Spleen (tissue), 11 donors: ENCODE results near the gene LRPPRC. TPM values are rescaled to one million over a fixed set of nuclear protein-coding genes. Genes with fewer than 3 reads are reported as not detected.

ENCODE experiments used
- DNase-seq: peaks from one replicate; pipeline ENCODE4 v3.0.0-alpha.2; 2020
- H3K27ac ChIP-seq, 8 donors: fragments of 200-600 bp; sonication (generic) in 7 of 8; 1 replicate in 4 of 8; 2 replicates in 4 of 8; pipeline versions ENCODE4 v1.5.0 to v1.8.0; 2016 to 2021; ENCODE audit warnings: inconsistent platforms in 4 of 8, mild to moderate bottlenecking in 4 of 8, moderate library complexity in 1 of 8
- H3K27me3 ChIP-seq, 7 donors: fragments of 200-600 bp; sonication (generic) in 6 of 7; replicated peaks in 1 of 7; 1 replicate in 4 of 7; 2 replicates in 3 of 7; pipeline versions ENCODE4 v1.5.0 to v1.8.0; 2016 to 2021; ENCODE audit warnings: inconsistent platforms in 3 of 7, mild to moderate bottlenecking in 1 of 7
- H3K36me3 ChIP-seq, 6 donors: fragments of 200-600 bp; sonication (generic) in 5 of 6; 1 replicate in 4 of 6; 2 replicates in 2 of 6; pipeline versions ENCODE4 v1.5.0 to v1.8.0; 2016 to 2021; ENCODE audit warnings: inconsistent platforms in 2 of 6
- H3K4me1 ChIP-seq, 6 donors: fragments of 200-600 bp; sonication (generic) in 5 of 6; 1 replicate in 3 of 6; 2 replicates in 3 of 6; pipeline versions ENCODE4 v1.5.0 to v1.8.0; 2016 to 2021; ENCODE audit warnings: inconsistent platforms in 3 of 6
- H3K4me3 ChIP-seq, 8 donors: fragments of 200-600 bp; sonication (generic) in 7 of 8; 1 replicate in 4 of 8; 2 replicates in 4 of 8; pipeline versions ENCODE4 v1.5.0 to v1.8.0; 2016 to 2021; ENCODE audit warnings: inconsistent platforms in 4 of 8, mild to moderate bottlenecking in 4 of 8, moderate library complexity in 2 of 8
- H3K9me3 ChIP-seq, 8 donors: fragments of 200-600 bp; sonication (generic) in 7 of 8; 1 replicate in 4 of 8; 2 replicates in 4 of 8; pipeline versions ENCODE4 v1.5.0 to v1.8.0; 2016 to 2021; ENCODE audit warnings: inconsistent platforms in 4 of 8
- POLR2A ChIP-seq, 3 donors: fragments of 450-650 bp; IDR thresholded peaks; one replicate each; pipeline ENCODE4 v1.5.1; 2017; ENCODE audit warnings: antibody characterized with exemption in 3 of 3, mild to moderate bottlenecking in 1 of 3
- POLR2AphosphoS5 ChIP-seq, 3 donors: sonication (generic); formaldehyde crosslinking; IDR thresholded peaks; one replicate each; pipeline ENCODE4 v1.5.1; 2017; ENCODE audit warnings: antibody characterized with exemption in 3 of 3
- WGBS, 5 donors: extraction: QIAGEN DNeasy Blood & Tissue Kit in 3 of 5; methylation state at CpG; one replicate each; pipeline versions ENCODE4 v1.1.5 to v1.1.7; 2013 to 2018; 5-methylcytosine and 5-hydroxymethylcytosine counted together
- intact Hi-C: fragments of 100-400 bp; cut with DNase I; formaldehyde crosslinking; loops from one replicate; pipeline ENCODE4 v1.15.0; 2023; ENCODE audit warnings: low total_unique reads
- polyA plus RNA-seq, 3 donors: library from polyadenylated mRNA; stranded (reverse); fragments of 200-250 nt; gene quantifications; one replicate each; pipeline ENCODE4 v1.2.1, GENCODE V29; 2013
- total RNA-seq, 7 donors: library from RNA; depleted of rRNA in 3 of 7; stranded (reverse); fragments of >200 nt in 3 of 7; fragmentation: NEBNext Ultra II Directional in 4 of 7; extraction: Animal tissue kit (Norgen Biotek cat#: 25700) in 4 of 7; gene quantifications; one replicate each; pipeline versions ENCODE4 v1.1.0 to v1.2.1, GENCODE V29; 2016 to 2021
- TF ChIP-seq, protein P1 (sequence below), 11 experiments: fragments of 200-600 bp in 7 of 11; fragments of 450-650 bp in 4 of 11; sonication (generic) in 4 of 11; IDR thresholded peaks in 8 of 11; conservative IDR thresholded peaks in 3 of 11; 1 replicate in 7 of 11; 2 replicates in 4 of 11; pipeline versions ENCODE4 v1.4.0 to v1.8.0; 2016 to 2021; ENCODE audit warnings: antibody characterized with exemption in 11 of 11, inconsistent platforms in 4 of 11, mild to moderate bottlenecking in 1 of 11
- donor health status: healthy with polysubstance abuse.
- donor health status: DM: no; HTN: no; CAD: no; lungs with moderate emphysema.
- donor health status: DM: no; HTN: no; CAD: no.
- donor health status: Bipolar disorder and iron deficiency.
- donor health status: healthy.
- donor health status: DM: no; HTN: no; CAD: no.
- donor health status: DM: yes; HTN: yes; CAD: no.

LRPPRC gene
- total and polyA plus RNA-seq, 10 donors: 25.0 to 72.5 (median 57.1) TPM

- Histone ChIP-seq H3K27ac (no peak overlapping the region), H3K4me3 (no peak overlapping the region), H3K36me3 (peaks cover 0 to 100% (median 64%) of the 10 kb centered on the region in 6 donors), H3K9me3 (no peaks in the 10 kb centered on the region), H3K27me3 (no peaks in the 10 kb centered on the region), H3K4me1 (no peaks in the 10 kb centered on the region)
- TF ChIP-seq POLR2A (IDR thresholded peaks at IDR 0.05): no peak
- no peak for TF ChIP-seq POLR2AphosphoS5 (IDR thresholded peaks at IDR 0.05)
- TF ChIP-seq, protein P1, sequence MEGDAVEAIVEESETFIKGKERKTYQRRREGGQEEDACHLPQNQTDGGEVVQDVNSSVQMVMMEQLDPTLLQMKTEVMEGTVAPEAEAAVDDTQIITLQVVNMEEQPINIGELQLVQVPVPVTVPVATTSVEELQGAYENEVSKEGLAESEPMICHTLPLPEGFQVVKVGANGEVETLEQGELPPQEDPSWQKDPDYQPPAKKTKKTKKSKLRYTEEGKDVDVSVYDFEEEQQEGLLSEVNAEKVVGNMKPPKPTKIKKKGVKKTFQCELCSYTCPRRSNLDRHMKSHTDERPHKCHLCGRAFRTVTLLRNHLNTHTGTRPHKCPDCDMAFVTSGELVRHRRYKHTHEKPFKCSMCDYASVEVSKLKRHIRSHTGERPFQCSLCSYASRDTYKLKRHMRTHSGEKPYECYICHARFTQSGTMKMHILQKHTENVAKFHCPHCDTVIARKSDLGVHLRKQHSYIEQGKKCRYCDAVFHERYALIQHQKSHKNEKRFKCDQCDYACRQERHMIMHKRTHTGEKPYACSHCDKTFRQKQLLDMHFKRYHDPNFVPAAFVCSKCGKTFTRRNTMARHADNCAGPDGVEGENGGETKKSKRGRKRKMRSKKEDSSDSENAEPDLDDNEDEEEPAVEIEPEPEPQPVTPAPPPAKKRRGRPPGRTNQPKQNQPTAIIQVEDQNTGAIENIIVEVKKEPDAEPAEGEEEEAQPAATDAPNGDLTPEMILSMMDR (IDR thresholded peaks at IDR 0.05 in 8 of 11, conservative IDR thresholded peaks at IDR 0.05 in 3 of 11): no peak
- WGBS, 5 donors: 85 to 93% (median 89%) methylated on average over 11 of the region's 11 CpGs
- intact Hi-C loops: no loop called here
- DNase-seq: no peak
These were observed 97.5 kb downstream of the LRPPRC start for GRCh38 chr2:43898134-43898837.

GRCh38 chr2:43897492-43897891 lies 98.3 kb downstream of the LRPPRC start:
- H3K4me3 ChIP-seq: no peak overlapping the region
- H3K4me1 ChIP-seq: no peaks in the 10 kb centered on the region
- H3K36me3 ChIP-seq: peaks cover 0 to 100% (median 72%) of the 10 kb centered on the region in 6 donors
- no peak for DNase-seq
- 94 to 98% (median 97%) methylated on average over 6 of the region's 6 CpGs for WGBS, 5 donors
- no peak for TF ChIP-seq POLR2A (IDR thresholded peaks at IDR 0.05)
- TF ChIP-seq, protein P1 (IDR thresholded peaks at IDR 0.05 in 8 of 11, conservative IDR thresholded peaks at IDR 0.05 in 3 of 11): no peak
- TF ChIP-seq POLR2AphosphoS5 (IDR thresholded peaks at IDR 0.05): no peak
- intact Hi-C loops: no loop called here
- no peak overlapping the region for H3K27ac ChIP-seq
- no peaks in the 10 kb centered on the region for H3K27me3 ChIP-seq
- no peaks in the 10 kb centered on the region for H3K9me3 ChIP-seq

DNA sequence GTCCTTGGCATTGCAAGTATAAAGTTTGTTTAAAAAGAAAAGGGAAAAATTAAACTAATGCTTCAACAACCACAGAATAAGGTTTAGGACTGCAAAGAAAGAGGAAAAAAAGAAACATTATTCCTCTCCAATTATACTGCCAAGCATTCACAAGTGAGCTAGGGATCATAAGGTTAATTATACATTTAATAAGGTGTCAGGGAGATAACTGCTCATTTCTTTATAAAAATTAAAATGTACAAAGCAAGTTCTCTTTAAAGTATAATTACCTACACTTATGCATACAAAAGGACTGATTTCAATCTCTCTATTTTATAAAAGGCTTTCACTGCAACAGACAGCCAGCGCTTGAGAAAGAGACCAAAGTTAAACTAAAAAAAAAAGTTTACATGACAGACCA lies 98.9 kb downstream of the LRPPRC start:
- DNase-seq: no peak
- Histone ChIP-seq H3K9me3 (no peaks in the 10 kb centered on the region), H3K27ac (no peak overlapping the region), H3K36me3 (peaks cover 0 to 100% (median 77%) of the 10 kb centered on the region in 6 donors), H3K4me3 (no peak overlapping the region), H3K27me3 (no peaks in the 10 kb centered on the region), H3K4me1 (no peaks in the 10 kb centered on the region)
- WGBS, 5 donors: 95 to 100% (median 95%) methylated on average over 1 of the region's 1 CpG
- TF ChIP-seq POLR2A (IDR thresholded peaks at IDR 0.05) (no peak), POLR2AphosphoS5 (IDR thresholded peaks at IDR 0.05) (no peak)
- TF ChIP-seq, protein P1 (IDR thresholded peaks at IDR 0.05 in 8 of 11, conservative IDR thresholded peaks at IDR 0.05 in 3 of 11): no peak
- intact Hi-C loops: no loop called here

DNA sequence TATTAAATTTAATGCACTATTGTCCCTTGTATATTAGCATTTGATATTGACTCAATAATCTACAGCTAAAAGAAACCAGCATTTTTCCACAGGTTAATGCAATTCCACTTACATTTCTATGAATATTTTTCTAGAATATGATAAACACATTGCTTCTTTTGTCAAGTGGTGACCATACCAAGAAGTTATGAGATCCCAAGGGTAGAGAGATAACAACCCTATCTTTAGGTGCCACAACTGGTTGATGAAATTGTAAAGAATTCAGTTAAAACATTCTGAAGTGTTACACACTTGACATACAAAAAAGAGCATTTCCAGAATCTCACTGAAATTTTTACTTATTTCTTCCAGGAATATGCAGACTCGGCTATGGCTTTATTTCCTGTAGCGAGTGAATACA lies 101.0 kb downstream of the LRPPRC start:
- Histone ChIP-seq H3K4me1 (no peaks in the 10 kb centered on the region), H3K9me3 (no peaks in the 10 kb centered on the region), H3K27me3 (no peaks in the 10 kb centered on the region), H3K4me3 (no peak overlapping the region), H3K36me3 (peaks cover 0 to 100% (median 78%) of the 10 kb centered on the region in 6 donors), H3K27ac (no peak overlapping the region)
- WGBS, 5 donors: 93 to 99% (median 95%) methylated on average over 2 of the region's 2 CpGs
- intact Hi-C loops: no loop called here
- TF ChIP-seq POLR2A (IDR thresholded peaks at IDR 0.05): no peak
- TF ChIP-seq POLR2AphosphoS5 (IDR thresholded peaks at IDR 0.05): no peak
- DNase-seq: no peak
